Measurements from ENCODE around the gene MCHR1.

DNA sequence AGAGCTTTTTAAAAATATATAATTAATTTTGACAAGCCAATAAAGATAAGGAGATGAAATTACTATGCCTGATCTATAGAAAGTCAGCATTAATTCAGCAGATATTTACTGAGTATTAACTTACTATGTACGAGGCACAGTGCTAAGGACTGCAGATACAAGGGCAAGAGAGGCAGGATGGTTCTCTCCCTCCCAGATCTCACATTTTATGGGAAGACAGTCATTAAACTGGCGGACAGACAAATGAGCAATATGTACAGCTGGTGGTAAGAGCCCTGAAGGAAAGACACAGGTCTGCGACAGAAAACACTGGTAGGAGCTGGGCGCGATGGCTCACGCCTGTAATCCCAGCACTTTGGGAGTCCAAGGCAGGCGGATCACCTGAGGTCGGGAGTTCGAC, 36.8 kb downstream of the MCHR1 start:
- TF ChIP-seq, protein P1, sequence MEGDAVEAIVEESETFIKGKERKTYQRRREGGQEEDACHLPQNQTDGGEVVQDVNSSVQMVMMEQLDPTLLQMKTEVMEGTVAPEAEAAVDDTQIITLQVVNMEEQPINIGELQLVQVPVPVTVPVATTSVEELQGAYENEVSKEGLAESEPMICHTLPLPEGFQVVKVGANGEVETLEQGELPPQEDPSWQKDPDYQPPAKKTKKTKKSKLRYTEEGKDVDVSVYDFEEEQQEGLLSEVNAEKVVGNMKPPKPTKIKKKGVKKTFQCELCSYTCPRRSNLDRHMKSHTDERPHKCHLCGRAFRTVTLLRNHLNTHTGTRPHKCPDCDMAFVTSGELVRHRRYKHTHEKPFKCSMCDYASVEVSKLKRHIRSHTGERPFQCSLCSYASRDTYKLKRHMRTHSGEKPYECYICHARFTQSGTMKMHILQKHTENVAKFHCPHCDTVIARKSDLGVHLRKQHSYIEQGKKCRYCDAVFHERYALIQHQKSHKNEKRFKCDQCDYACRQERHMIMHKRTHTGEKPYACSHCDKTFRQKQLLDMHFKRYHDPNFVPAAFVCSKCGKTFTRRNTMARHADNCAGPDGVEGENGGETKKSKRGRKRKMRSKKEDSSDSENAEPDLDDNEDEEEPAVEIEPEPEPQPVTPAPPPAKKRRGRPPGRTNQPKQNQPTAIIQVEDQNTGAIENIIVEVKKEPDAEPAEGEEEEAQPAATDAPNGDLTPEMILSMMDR (IDR thresholded peaks at IDR 0.05) = no peak
- TF ChIP-seq POLR2A (IDR thresholded peaks at IDR 0.05) = no peak
